HEK293 (cell line): Measurements from ENCODE around the gene MARCHF7.
A peak's percentile ranks its signal among the peaks of the same experiment; 100 is the strongest.

Experiments
- CTCF ChIA-PET: fragments of 350-600 bp; formaldehyde crosslinking; extraction: SDS; loops from one replicate; lab custom pipeline; 2021; ENCODE audit warnings: antibody characterized with exemption; lab: Yijun Ruan, JAX
- POLR2A ChIA-PET: fragments of 300-600 bp; formaldehyde crosslinking; extraction: SDS; loops from one replicate; lab custom pipeline; 2020; ENCODE audit warnings: antibody characterized with exemption, inconsistent platforms; lab: Yijun Ruan, JAX
- H3K27ac ChIP-seq: fragments of 200-500 bp; sonication (Bioruptor generic); 2 replicates; pipeline ENCODE4 v1.5.1; 2014; ENCODE audit warnings: low read depth, low read length, control low read depth, inconsistent platforms; ENCODE audit errors: extremely low read depth
- H3K36me3 ChIP-seq, 2 experiments: fragments of 200-500 bp in 1 of 2; sonication (Bioruptor generic) in 1 of 2; 1 replicate in 1 of 2; 2 replicates in 1 of 2; pipeline ENCODE4 v1.5.1; 2014 to 2017; ENCODE audit warnings: inconsistent platforms in 2 of 2, low read length in 2 of 2; ENCODE audit not compliant: control insufficient read depth in 2 of 2, insufficient read depth in 1 of 2
- H3K4me1 ChIP-seq: fragments of 200-500 bp; sonication (Bioruptor generic); 2 replicates; pipeline ENCODE4 v1.5.1; 2014; ENCODE audit warnings: mild to moderate bottlenecking, low read length, inconsistent platforms; ENCODE audit not compliant: control insufficient read depth, insufficient read depth
- H3K4me3 ChIP-seq: 2 replicates; pipeline ENCODE4 v1.5.1; 2011; ENCODE audit warnings: low read depth, mild to moderate bottlenecking, control low read depth, low read length, moderate library complexity
- H3K9me3 ChIP-seq: fragments of 200-500 bp; sonication (Bioruptor generic); 2 replicates; pipeline ENCODE4 v1.5.1; 2014; ENCODE audit warnings: low read depth, low read length, inconsistent platforms; ENCODE audit not compliant: control insufficient read depth, insufficient read depth
- GLI4 ChIP-seq: fragments of 450-650 bp; formaldehyde crosslinking; IDR thresholded peaks from 2 replicates; pipeline ENCODE4 v1.5.1; 2016; ENCODE audit warnings: missing biosample characterization, missing genetic modification characterization
- MEIS1 ChIP-seq: sonication (generic); formaldehyde crosslinking; IDR thresholded peaks from 2 replicates; pipeline ENCODE4 v1.8.1; 2022; ENCODE audit warnings: missing genetic modification reagents, mild to moderate bottlenecking, borderline replicate concordance
- SCRT1 ChIP-seq: fragments of 450-650 bp; formaldehyde crosslinking; IDR thresholded peaks from 2 replicates; pipeline ENCODE4 v1.5.1; 2016; ENCODE audit warnings: missing biosample characterization, missing genetic modification characterization, borderline replicate concordance
- SP2 ChIP-seq: fragments of 450-650 bp; formaldehyde crosslinking; IDR thresholded peaks from 2 replicates; pipeline ENCODE4 v1.5.1; 2016; ENCODE audit warnings: missing biosample characterization, missing genetic modification characterization
- ZBTB1 ChIP-seq: fragments of 450-650 bp; formaldehyde crosslinking; IDR thresholded peaks from 2 replicates; pipeline ENCODE4 v1.5.1; 2016; ENCODE audit warnings: missing biosample characterization, missing genetic modification characterization
- ZBTB17 ChIP-seq: fragments of 450-650 bp; formaldehyde crosslinking; IDR thresholded peaks from 2 replicates; pipeline ENCODE4 v1.5.1; 2016; ENCODE audit warnings: missing biosample characterization, missing genetic modification characterization
- ZBTB21 ChIP-seq: fragments of 450-650 bp; formaldehyde crosslinking; IDR thresholded peaks from 2 replicates; pipeline ENCODE4 v1.5.1; 2017; ENCODE audit warnings: missing biosample characterization, missing genetic modification characterization
- ZNF146 ChIP-seq: fragments of 450-650 bp; formaldehyde crosslinking; IDR thresholded peaks from 2 replicates; pipeline ENCODE4 v1.5.1; 2016; ENCODE audit warnings: missing biosample characterization, missing genetic modification characterization
- ZNF19 ChIP-seq: fragments of 450-650 bp; formaldehyde crosslinking; IDR thresholded peaks from 2 replicates; pipeline ENCODE4; 2016; ENCODE audit warnings: missing biosample characterization, missing genetic modification characterization, low read depth
- ZNF202 ChIP-seq: fragments of 450-650 bp; formaldehyde crosslinking; IDR thresholded peaks from 2 replicates; pipeline ENCODE4 v1.5.1; 2016; ENCODE audit warnings: missing biosample characterization, missing genetic modification characterization, borderline replicate concordance
- ZNF239 ChIP-seq: fragments of 450-650 bp; formaldehyde crosslinking; IDR thresholded peaks from 2 replicates; pipeline ENCODE4 v1.5.1; 2016; ENCODE audit warnings: missing biosample characterization, missing genetic modification characterization
- ZNF394 ChIP-seq: fragments of 450-650 bp; formaldehyde crosslinking; IDR thresholded peaks from 2 replicates; pipeline ENCODE4 v1.5.1; 2016; ENCODE audit warnings: missing biosample characterization, missing genetic modification characterization, mild to moderate bottlenecking, moderate library complexity, borderline replicate concordance
- ZNF510 ChIP-seq: fragments of 450-650 bp; formaldehyde crosslinking; IDR thresholded peaks from 2 replicates; pipeline ENCODE4 v1.5.1; 2018; ENCODE audit warnings: mild to moderate bottlenecking, missing genetic modification characterization, missing biosample characterization; ENCODE audit not compliant: insufficient replicate concordance
- ZNF549 ChIP-seq: fragments of 450-650 bp; IDR thresholded peaks from 2 replicates; pipeline ENCODE4 v1.5.1; 2018; ENCODE audit warnings: missing biosample characterization, missing genetic modification characterization, mild to moderate bottlenecking, inconsistent platforms, moderate library complexity
- ZNF610 ChIP-seq: fragments of 450-650 bp; formaldehyde crosslinking; IDR thresholded peaks from 2 replicates; pipeline ENCODE4 v1.5.1; 2016; ENCODE audit warnings: missing biosample characterization, missing genetic modification characterization, borderline replicate concordance
- ZNF629 ChIP-seq: fragments of 450-650 bp; formaldehyde crosslinking; IDR thresholded peaks from 2 replicates; pipeline ENCODE4 v1.5.1; 2017; ENCODE audit warnings: missing biosample characterization, missing genetic modification characterization
- ZNF76 ChIP-seq: fragments of 450-650 bp; formaldehyde crosslinking; IDR thresholded peaks from 2 replicates; pipeline ENCODE4; 2016; ENCODE audit warnings: low read depth, missing biosample characterization, missing genetic modification characterization, borderline replicate concordance
- ZNF791 ChIP-seq: fragments of 450-650 bp; formaldehyde crosslinking; IDR thresholded peaks from 2 replicates; pipeline ENCODE4 v1.5.1; 2016; ENCODE audit warnings: missing biosample characterization, missing genetic modification characterization
- TF ChIP-seq, protein P1 (sequence below): IDR thresholded peaks from 2 replicates; pipeline ENCODE4 v1.6.1; 2011; ENCODE audit warnings: mild to moderate bottlenecking, low read depth, low read length, borderline replicate concordance
- TF ChIP-seq, protein P2 (sequence below): fragments of 450-650 bp; formaldehyde crosslinking; IDR thresholded peaks from 2 replicates; pipeline ENCODE4 v1.5.1; 2016; ENCODE audit warnings: missing biosample characterization, missing genetic modification characterization
- TF ChIP-seq, protein P3 (sequence below): fragments of 450-650 bp; formaldehyde crosslinking; IDR thresholded peaks from 2 replicates; pipeline ENCODE4 v1.5.1; 2016; ENCODE audit warnings: missing biosample characterization, missing genetic modification characterization
- TF ChIP-seq, protein P4 (sequence below): fragments of 450-650 bp; formaldehyde crosslinking; IDR thresholded peaks from 2 replicates; pipeline ENCODE4 v1.5.0; 2017; ENCODE audit warnings: missing biosample characterization, missing genetic modification characterization, borderline replicate concordance

Gene MARCHF7

DNA sequence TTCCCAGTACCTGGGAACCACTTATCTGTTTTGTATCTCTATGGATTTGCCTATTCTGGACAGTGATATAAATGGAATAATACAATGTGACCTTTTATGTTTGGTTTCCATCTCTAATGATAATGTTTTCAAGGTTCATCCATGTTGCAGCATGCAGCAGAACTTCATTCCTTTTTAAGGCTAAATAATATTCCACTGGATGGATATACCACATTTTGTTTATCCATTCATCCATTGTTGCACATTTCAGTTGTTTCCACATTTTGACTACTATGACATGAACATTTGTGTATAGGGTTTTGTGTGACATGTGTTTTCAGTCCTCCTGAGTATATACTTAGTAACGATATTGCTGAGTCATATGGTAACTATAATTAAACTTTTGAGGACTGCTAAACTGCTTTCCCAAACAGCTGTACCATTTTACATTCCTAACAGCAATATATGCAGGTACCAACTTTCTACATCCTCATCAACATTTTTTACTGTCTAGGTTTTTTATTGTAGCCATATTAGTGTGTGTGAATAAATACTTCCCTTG is 17.7 kb upstream of the MARCHF7 start:
- H3K4me1 ChIP-seq: no peaks in the 10 kb centered on the region

DNA sequence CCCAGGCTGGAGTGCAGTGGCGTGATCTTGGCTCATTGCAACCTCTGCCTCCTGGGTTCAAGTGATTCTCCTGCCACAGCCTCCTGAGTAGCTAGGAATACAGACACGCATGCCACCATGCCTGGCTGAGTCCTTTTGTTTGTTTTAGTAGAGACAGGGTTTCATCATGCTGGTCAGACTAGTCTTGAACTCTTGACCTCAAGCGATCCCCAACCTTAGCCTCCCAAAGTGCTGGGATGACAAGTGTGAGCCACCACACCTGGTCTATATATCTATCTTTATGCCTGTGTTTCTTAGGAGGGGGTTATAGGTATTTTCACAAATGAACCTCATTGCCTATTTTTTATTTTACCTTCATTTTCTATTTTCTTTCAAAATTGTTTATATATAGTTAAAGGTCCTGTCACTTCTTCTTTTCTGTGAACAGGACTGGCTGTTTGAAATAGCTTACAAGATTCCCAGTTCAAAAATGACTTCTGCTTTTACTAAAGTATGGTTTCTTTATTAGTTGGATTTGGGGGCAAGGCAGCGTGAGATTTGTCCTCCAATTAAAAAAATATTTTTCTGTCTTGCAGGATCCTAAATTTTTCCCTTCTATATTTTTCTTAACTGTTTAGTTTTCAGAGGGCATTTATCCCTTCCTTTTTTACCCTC is 16.4 kb upstream of the MARCHF7 start:
- H3K36me3 ChIP-seq: no peaks in the 10 kb centered on the region
- TF ChIP-seq, protein P1, sequence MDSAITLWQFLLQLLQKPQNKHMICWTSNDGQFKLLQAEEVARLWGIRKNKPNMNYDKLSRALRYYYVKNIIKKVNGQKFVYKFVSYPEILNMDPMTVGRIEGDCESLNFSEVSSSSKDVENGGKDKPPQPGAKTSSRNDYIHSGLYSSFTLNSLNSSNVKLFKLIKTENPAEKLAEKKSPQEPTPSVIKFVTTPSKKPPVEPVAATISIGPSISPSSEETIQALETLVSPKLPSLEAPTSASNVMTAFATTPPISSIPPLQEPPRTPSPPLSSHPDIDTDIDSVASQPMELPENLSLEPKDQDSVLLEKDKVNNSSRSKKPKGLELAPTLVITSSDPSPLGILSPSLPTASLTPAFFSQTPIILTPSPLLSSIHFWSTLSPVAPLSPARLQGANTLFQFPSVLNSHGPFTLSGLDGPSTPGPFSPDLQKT: no peak
- TF ChIP-seq ZBTB1 (tag by site-specific recombination) (no peak), SP2 (tag by site-specific recombination) (no peak), ZNF394 (tag by site-specific recombination) (no peak)
- no peak overlapping the region for H3K4me3 ChIP-seq
- no peaks in the 10 kb centered on the region for H3K9me3 ChIP-seq
- ChIA-PET POLR2A (no interaction called here), CTCF (interaction anchor here (0.6 kb wide), 1 partner anchor 660 kb away, joined by 3 read pairs; no protein-coding TSS in a partner anchor)
- H3K27ac ChIP-seq: no peak overlapping the region
- H3K4me1 ChIP-seq: no peaks in the 10 kb centered on the region

More for the DNA sequence above, 17.7 kb upstream of the MARCHF7 start:
- TF ChIP-seq ZNF146 (tag by site-specific recombination): peak; percentile 70; the same call in 1 of the 2 replicates
- TF ChIP-seq SCRT1: no peak
- POLR2A ChIA-PET: no interaction called here
- CTCF ChIA-PET: no interaction called here
- Histone ChIP-seq H3K27ac (no peak overlapping the region), H3K9me3 (no peaks in the 10 kb centered on the region), H3K4me3 (no peak overlapping the region), H3K36me3 (no peaks in the 10 kb centered on the region)

DNA sequence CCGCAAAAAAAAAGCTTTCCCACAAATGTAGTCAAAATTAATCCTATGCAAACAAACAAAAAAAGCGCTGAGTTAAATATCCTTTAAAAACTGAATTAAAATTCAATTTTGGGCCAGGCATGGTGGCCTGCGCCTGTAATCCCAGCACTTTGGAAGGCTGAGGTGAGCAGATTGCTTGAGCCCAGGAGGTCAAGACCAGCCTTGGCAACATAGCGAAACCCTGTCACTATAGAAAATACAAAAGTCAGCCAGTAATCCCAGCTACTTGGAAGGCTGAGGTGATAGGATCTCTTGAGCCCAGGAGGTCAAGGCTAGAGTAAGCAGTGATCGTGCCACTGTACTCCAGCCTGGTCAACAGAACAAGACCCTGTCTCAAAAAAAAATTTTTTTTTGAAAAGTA is 8.8 kb upstream of the MARCHF7 start:
- H3K4me1 ChIP-seq: 0 out of 2 replicates have a peak, but pooled peaks cover 2% of the 10 kb centered on the region
- H3K36me3 ChIP-seq: no peaks in the 10 kb centered on the region
- no peak overlapping the region for H3K4me3 ChIP-seq
- TF ChIP-seq ZNF510 (tag by site-specific recombination) (no peak), ZNF629 (no peak), MEIS1 (CRISPR knock-in tag) (no peak), ZNF610 (tag by site-specific recombination) (no peak), ZNF791 (no peak), ZNF239 (no peak), ZBTB17 (tag by site-specific recombination) (no peak), ZNF549 (no peak), GLI4 (tag by site-specific recombination) (no peak), ZNF202 (no peak), ZNF19 (tag by site-specific recombination) (no peak), ZBTB21 (tag by site-specific recombination) (no peak), ZNF76 (tag by site-specific recombination) (no peak)
- TF ChIP-seq, protein P2, sequence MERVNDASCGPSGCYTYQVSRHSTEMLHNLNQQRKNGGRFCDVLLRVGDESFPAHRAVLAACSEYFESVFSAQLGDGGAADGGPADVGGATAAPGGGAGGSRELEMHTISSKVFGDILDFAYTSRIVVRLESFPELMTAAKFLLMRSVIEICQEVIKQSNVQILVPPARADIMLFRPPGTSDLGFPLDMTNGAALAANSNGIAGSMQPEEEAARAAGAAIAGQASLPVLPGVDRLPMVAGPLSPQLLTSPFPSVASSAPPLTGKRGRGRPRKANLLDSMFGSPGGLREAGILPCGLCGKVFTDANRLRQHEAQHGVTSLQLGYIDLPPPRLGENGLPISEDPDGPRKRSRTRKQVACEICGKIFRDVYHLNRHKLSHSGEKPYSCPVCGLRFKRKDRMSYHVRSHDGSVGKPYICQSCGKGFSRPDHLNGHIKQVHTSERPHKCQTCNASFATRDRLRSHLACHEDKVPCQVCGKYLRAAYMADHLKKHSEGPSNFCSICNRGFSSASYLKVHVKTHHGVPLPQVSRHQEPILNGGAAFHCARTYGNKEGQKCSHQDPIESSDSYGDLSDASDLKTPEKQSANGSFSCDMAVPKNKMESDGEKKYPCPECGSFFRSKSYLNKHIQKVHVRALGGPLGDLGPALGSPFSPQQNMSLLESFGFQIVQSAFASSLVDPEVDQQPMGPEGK (tag by site-specific recombination): no peak
- TF ChIP-seq, protein P3, sequence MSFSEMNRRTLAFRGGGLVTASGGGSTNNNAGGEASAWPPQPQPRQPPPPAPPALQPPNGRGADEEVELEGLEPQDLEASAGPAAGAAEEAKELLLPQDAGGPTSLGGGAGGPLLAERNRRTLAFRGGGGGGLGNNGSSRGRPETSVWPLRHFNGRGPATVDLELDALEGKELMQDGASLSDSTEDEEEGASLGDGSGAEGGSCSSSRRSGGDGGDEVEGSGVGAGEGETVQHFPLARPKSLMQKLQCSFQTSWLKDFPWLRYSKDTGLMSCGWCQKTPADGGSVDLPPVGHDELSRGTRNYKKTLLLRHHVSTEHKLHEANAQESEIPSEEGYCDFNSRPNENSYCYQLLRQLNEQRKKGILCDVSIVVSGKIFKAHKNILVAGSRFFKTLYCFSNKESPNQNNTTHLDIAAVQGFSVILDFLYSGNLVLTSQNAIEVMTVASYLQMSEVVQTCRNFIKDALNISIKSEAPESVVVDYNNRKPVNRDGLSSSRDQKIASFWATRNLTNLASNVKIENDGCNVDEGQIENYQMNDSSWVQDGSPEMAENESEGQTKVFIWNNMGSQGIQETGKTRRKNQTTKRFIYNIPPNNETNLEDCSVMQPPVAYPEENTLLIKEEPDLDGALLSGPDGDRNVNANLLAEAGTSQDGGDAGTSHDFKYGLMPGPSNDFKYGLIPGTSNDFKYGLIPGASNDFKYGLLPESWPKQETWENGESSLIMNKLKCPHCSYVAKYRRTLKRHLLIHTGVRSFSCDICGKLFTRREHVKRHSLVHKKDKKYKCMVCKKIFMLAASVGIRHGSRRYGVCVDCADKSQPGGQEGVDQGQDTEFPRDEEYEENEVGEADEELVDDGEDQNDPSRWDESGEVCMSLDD (tag by site-specific recombination): no peak
- TF ChIP-seq, protein P4, sequence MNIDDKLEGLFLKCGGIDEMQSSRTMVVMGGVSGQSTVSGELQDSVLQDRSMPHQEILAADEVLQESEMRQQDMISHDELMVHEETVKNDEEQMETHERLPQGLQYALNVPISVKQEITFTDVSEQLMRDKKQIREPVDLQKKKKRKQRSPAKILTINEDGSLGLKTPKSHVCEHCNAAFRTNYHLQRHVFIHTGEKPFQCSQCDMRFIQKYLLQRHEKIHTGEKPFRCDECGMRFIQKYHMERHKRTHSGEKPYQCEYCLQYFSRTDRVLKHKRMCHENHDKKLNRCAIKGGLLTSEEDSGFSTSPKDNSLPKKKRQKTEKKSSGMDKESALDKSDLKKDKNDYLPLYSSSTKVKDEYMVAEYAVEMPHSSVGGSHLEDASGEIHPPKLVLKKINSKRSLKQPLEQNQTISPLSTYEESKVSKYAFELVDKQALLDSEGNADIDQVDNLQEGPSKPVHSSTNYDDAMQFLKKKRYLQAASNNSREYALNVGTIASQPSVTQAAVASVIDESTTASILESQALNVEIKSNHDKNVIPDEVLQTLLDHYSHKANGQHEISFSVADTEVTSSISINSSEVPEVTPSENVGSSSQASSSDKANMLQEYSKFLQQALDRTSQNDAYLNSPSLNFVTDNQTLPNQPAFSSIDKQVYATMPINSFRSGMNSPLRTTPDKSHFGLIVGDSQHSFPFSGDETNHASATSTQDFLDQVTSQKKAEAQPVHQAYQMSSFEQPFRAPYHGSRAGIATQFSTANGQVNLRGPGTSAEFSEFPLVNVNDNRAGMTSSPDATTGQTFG (tag by site-specific recombination): no peak
- H3K27ac ChIP-seq: no peak overlapping the region
- ChIA-PET POLR2A (interaction anchor here (1.3 kb wide), 1 partner anchor 8 kb away, joined by 3 read pairs; no protein-coding TSS in a partner anchor), CTCF (no interaction called here)
- no peaks in the 10 kb centered on the region for H3K9me3 ChIP-seq
